Renal cortical epithelial cell (primary cell): Measurements from ENCODE around the gene DPEP1. TPM values are rescaled to one million over a fixed set of nuclear protein-coding genes. Genes with fewer than 3 reads are reported as not detected.
"Not testable (repeated sequence)": the region's sequence is repeated elsewhere in the genome, so short reads cannot be mapped to it uniquely, and the experiment has no call there.

ENCODE experiments used
- DNase-seq: peaks from one replicate; pipeline ENCODE4 v3.0.0-alpha.2; 2011; ENCODE audit warnings: low read depth
- total RNA-seq: library from RNA; depleted of rRNA; stranded (reverse); fragments of >200 nt; gene quantifications from 2 replicates; pipeline ENCODE4 v1.2.3, GENCODE V29; 2014

The DPEP1 gene
- total RNA-seq, 1 donor from 2014 or later, result 0.50 TPM

- DNase-seq, result peak; percentile 56
Observed at GRCh38 chr16:89618109-89618998, 4.9 kb downstream of the DPEP1 start.

GRCh38 chr16:89619840-89620239 is 6.4 kb downstream of the DPEP1 start:
- no peak for DNase-seq

GRCh38 chr16:89620406-89620841 is 7.0 kb downstream of the DPEP1 start:
- no peak for DNase-seq

GRCh38 chr16:89621136-89621697 is 7.8 kb downstream of the DPEP1 start:
- DNase-seq, result no peak

GRCh38 chr16:89621698-89622409 is 8.4 kb downstream of the DPEP1 start:
- no peak for DNase-seq

DNA sequence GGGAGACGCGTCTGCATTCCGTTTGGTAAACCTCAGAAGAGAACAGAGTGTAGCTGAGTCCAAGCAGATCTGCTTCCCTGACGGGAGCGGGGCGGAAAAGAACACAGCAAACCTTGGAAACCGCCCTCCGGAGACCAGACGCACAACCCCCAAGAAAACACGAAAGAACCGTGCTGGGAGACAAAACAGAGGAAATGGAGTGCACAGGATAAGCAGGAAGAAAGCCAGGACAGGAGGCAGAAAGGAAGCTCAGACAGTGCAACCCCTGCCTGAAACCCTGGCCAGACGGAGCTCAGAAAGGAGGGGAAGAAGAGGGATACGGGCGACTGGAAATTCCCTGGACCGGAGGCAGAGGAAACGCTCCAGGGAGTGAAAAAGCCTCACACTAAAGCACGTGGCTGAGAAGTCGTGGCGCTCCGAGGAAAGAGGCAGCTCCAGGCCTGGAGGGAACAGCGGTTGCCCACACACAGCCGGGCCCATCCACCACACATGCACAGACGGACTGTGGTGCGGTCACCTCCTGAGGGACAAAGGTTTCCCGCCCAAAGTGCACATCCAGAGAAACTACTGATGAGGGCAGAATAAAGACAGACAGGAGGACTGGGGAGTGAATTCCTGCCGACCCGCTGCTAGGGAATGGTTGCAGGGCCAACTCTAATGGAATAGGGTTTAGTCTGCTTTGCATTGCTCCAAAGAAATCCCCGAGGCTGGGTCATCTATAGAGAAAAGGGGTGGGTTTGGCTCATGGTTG is 10.2 kb downstream of the DPEP1 start:
- no peak for DNase-seq

DNA sequence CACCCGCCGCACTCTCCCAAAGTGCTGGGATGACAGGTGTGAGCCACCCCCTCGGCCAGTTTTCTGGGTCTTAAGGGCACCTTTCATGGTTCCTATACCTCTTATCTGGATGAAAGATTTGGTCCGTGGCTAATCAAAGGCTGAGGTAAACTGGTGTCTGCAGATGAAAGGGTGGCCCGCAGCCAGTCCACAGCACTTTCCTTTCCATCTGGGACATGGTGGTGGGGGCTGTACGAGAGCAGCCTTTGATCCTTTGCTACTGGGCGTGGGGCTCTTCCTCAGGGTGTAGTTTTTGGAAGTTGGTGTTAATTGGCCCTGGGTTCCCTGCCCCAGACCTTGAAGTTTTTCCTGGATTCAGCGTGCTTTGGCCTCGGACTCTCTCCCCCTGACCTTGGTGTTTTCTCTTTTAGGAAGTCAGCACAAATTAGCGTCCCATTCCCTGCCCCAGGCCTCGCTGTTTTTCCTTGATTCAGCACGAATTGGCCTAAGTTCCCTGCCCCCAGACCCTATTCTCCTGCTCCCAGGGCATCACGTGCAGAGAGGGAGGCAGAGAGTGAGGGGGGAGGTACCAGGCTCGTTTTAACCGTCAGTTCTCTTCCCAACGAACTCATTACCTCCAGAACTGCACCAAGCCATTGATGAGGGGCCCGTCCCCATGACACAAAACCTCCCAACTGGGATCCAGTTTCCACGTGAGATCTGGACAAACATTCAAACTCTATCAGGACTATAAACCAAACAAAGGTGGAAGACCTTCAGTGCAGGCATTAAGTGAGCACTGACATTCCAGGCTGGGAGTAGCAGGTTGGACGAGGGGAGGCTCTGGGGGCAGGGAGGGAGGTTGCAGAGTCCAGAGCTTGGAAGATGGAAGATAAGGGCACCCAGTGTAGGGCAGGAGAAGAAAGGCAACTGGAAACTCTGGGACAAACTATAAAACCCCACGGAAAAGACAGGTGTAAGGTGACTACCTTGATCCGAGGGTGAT is 11.6 kb downstream of the DPEP1 start:
- no peak for DNase-seq

GRCh38 chr16:89629827-89630610 is 16.6 kb downstream of the DPEP1 start:
- DNase-seq, result no peak

GRCh38 chr16:89633064-89633631 is 19.7 kb downstream of the DPEP1 start:
- DNase-seq, result peak; percentile 80

- not testable (repeated sequence) for DNase-seq
Observed at GRCh38 chr16:89634463-89635385, 21.3 kb downstream of the DPEP1 start.

DNA sequence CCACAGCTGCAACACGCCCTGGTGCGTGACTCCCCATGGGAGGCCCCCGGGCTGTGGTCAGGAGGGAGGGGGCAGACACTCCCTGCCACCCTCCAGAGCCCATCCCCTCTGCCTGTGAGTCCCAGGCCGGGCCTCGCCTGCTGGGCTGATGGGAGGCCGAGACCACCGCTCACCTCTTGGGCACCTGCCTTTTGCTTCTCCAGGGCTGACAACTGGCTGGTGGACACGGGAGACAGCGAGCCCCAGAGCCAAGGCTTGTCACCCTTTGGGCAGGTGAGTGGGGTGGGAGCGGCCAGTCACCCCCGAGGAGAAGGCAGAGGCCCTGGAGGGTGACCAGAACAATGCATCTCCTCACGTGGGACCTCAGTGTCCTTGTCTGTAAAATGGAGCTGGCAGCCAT is 23.2 kb downstream of the DPEP1 start:
- DNase-seq, result no peak

DNA sequence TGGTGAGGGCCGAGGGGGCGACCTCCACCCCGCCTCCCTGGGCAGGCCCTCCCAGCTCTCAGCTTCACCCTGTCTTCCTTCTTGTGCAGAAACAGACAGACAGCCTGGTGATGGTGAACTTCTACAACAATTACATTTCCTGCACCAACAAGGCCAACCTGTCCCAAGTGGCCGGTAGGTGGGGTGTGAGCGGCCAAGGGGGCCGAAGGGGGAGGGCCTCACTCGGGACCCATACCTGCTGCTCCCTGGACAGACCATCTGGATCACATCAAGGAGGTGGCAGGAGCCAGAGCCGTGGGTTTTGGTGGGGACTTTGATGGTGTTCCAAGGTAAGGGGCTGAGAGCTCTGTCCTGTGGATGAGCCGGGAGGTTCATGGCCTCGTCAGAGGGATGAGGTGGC is 23.9 kb downstream of the DPEP1 start:
- no peak for DNase-seq

- DNase-seq, result no peak
Observed at GRCh38 chr16:89638455-89638854, 25.0 kb downstream of the DPEP1 start.

DNA sequence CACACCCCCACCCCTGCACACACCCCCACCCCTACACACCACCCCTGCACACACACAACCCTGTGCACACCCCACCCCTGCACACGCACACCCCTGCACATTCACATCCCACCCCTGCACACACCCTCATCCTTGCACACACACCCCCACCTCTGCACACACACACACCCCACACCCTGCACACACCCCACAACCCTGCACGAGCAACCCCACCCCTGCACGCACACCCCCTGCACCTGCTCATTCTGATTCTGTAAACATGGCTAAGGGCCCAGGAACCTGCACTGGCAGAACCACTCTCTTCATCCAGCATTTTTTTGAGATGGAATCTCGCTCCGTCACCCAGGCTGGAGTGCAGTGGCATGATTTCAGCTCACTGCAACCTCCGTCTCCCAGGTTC is 25.9 kb downstream of the DPEP1 start:
- no peak for DNase-seq

GRCh38 chr16:89641458-89642119 is 28.1 kb downstream of the DPEP1 start:
- DNase-seq, result peak; percentile 15

- no peak for DNase-seq
Observed at GRCh38 chr16:89642574-89642973, 29.1 kb downstream of the DPEP1 start.

- DNase-seq, result no peak
Observed at GRCh38 chr16:89643769-89644300, 30.4 kb downstream of the DPEP1 start.

DNA sequence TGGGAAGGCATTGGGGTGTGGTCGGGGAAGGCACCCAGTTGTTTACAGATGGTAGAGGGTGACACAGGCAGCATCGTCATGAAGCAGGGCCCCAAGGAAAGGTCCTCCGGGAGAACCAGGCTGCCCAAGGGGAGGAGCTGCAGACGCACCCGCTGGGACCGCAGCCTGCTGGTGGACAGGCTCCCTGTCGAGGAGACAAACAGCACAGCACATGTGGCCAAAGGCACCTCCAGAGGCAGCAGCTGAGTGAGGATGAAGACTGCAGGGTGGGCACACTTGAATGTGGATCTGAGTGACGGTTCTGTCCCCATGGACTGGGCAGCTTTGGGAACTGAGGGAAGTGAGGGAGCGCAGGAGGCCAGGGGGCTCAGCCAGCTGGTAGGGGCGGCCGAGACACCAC is 31.7 kb downstream of the DPEP1 start:
- no peak for DNase-seq
